ENCODE data around the gene OR5AS1.
"Not testable (repeated sequence)": the region's sequence is repeated elsewhere in the genome, so short reads cannot be mapped to it uniquely, and the experiment has no call there.

The OR5AS1 gene

GRCh38 chr11:56027354-56027753 lies at the start of gene OR5AS1:
OR5AS1 (plus strand) TSS chr11:56027654; CDS start chr11:56030419, 2,765 bp downstream.
- no peak for DNase-seq

GRCh38 chr11:55994525-55994924 lies 32.9 kb upstream of the OR5AS1 start, which contains the start of gene OR5F1:
OR5F1 (minus strand) TSS chr11:55994625; CDS start chr11:55994625, 0 bp downstream.
- no peak for DNase-seq

- no peak for DNase-seq
These were observed 16.7 kb upstream of the OR5AS1 start for GRCh38 chr11:56010716-56011115.

- DNase-seq: no peak
These were observed 13.6 kb upstream of the OR5AS1 start for GRCh38 chr11:56013805-56014204.

GRCh38 chr11:56045538-56045937 lies 18.1 kb downstream of the OR5AS1 start:
- DNase-seq: no peak

GRCh38 chr11:56048480-56048879 lies 21.0 kb downstream of the OR5AS1 start:
- DNase-seq: no peak

GRCh38 chr11:56049487-56049886 lies 22.0 kb downstream of the OR5AS1 start:
- DNase-seq: no peak

GRCh38 chr11:56056366-56056765 lies 28.9 kb downstream of the OR5AS1 start:
- DNase-seq: not testable (repeated sequence)

GRCh38 chr11:56057661-56058237 lies 30.3 kb downstream of the OR5AS1 start:
- DNase-seq: not testable (repeated sequence)

GRCh38 chr11:56058260-56058780 lies 30.9 kb downstream of the OR5AS1 start:
- not testable (repeated sequence) for DNase-seq

GRCh38 chr11:56066980-56067379 lies 39.5 kb downstream of the OR5AS1 start:
- no peak for DNase-seq
